Ovary (tissue), 3 donors: ENCODE measurements around the gene GAS5.

ENCODE experiments used
- POLR2A ChIP-seq: fragments of 450-650 bp; IDR thresholded peaks from one replicate; pipeline ENCODE4 v1.6.1; 2017; ENCODE audit warnings: antibody characterized with exemption, mild to moderate bottlenecking, moderate library complexity
- TF ChIP-seq, protein P1 (sequence below), 3 donors: fragments of 450-650 bp in 2 of 3; fragments of 200-600 bp in 1 of 3; IDR thresholded peaks; one replicate each; pipeline versions ENCODE4 v1.5.1 to v1.8.0; 2016 to 2022; ENCODE audit warnings: antibody characterized with exemption in 3 of 3, mild to moderate bottlenecking in 1 of 3
- donor health status: DM: no; HTN: no; CAD: no.

DNA sequence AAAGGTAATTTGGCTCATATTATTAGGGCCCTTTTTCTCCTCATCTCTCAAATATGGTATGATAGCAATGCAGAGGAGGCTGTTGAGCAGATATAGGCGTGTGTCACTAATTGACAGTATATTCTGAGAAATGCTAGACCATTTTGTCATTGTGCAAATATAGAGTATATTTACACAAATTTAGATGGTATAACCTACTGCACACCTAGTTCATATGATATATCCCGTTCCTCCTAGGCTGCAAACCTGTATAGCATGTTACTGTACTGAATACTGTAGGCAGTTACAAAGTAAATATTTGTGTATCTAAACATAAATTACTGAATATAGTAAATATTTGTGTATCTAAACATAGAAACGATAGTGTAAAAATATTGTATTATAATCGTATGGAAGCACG is 8.9 kb upstream of the GAS5 start:
- TF ChIP-seq, protein P1, sequence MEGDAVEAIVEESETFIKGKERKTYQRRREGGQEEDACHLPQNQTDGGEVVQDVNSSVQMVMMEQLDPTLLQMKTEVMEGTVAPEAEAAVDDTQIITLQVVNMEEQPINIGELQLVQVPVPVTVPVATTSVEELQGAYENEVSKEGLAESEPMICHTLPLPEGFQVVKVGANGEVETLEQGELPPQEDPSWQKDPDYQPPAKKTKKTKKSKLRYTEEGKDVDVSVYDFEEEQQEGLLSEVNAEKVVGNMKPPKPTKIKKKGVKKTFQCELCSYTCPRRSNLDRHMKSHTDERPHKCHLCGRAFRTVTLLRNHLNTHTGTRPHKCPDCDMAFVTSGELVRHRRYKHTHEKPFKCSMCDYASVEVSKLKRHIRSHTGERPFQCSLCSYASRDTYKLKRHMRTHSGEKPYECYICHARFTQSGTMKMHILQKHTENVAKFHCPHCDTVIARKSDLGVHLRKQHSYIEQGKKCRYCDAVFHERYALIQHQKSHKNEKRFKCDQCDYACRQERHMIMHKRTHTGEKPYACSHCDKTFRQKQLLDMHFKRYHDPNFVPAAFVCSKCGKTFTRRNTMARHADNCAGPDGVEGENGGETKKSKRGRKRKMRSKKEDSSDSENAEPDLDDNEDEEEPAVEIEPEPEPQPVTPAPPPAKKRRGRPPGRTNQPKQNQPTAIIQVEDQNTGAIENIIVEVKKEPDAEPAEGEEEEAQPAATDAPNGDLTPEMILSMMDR (IDR thresholded peaks at IDR 0.05): no peak
- no peak for TF ChIP-seq POLR2A
